OCI-LY1 (cell line): ENCODE results near the gene ADAR.

Experiments used
- H2AFZ ChIP-seq: fragments of 200-600 bp; sonication (generic), shearing (Covaris generic); 2 replicates; pipeline ENCODE4 v1.6.0; 2014; ENCODE audit warnings: antibody characterized with exemption, mild to moderate bottlenecking, low read length
- H3F3A ChIP-seq: fragments of 200-600 bp; sonication (generic), shearing (Covaris generic); 2 replicates; pipeline ENCODE4 v1.6.0; 2014; ENCODE audit warnings: mild to moderate bottlenecking, antibody characterized with exemption, low read length, moderate library complexity; ENCODE audit not compliant: insufficient read depth
- H3K27ac ChIP-seq: fragments of 200-600 bp; sonication (generic); 2 replicates; pipeline ENCODE4 v1.5.1; 2014; ENCODE audit warnings: low read length, mixed run types, mild to moderate bottlenecking, low read depth; ENCODE audit not compliant: poor library complexity, severe bottlenecking
- H3K27me3 ChIP-seq: fragments of 200-600 bp; sonication (generic); 2 replicates; pipeline ENCODE4 v1.6.0; 2014; ENCODE audit warnings: antibody characterized with exemption, mild to moderate bottlenecking, low read length, moderate library complexity; ENCODE audit not compliant: insufficient read depth
- H3K36me3 ChIP-seq: fragments of 200-600 bp; sonication (generic); 2 replicates; pipeline ENCODE4 v1.6.1; 2014; ENCODE audit warnings: mild to moderate bottlenecking, antibody characterized with exemption, low read length, moderate library complexity, mixed read lengths; ENCODE audit not compliant: insufficient read depth
- H3K4me1 ChIP-seq: fragments of 200-600 bp; sonication (generic); 2 replicates; pipeline ENCODE4 v1.5.1; 2014; ENCODE audit warnings: mild to moderate bottlenecking, low read length, moderate library complexity; ENCODE audit not compliant: insufficient read depth, severe bottlenecking
- H3K4me2 ChIP-seq: fragments of 200-600 bp; sonication (generic), shearing (Covaris generic); 2 replicates; pipeline ENCODE4 v1.6.1; 2014; ENCODE audit warnings: low read length
- H3K4me3 ChIP-seq: fragments of 200-600 bp; sonication (generic); 2 replicates; pipeline ENCODE4 v1.5.1; 2014; ENCODE audit warnings: low read length, low read depth, mild to moderate bottlenecking, mixed read lengths; ENCODE audit not compliant: poor library complexity, severe bottlenecking
- H3K79me2 ChIP-seq: fragments of 200-600 bp; shearing (Covaris generic); 2 replicates; pipeline ENCODE4 v1.6.1; 2016; ENCODE audit warnings: mixed run types, low read length, mixed read lengths; ENCODE audit not compliant: insufficient read depth
- H3K9ac ChIP-seq: fragments of 200-600 bp; sonication (generic), shearing (Covaris generic); 2 replicates; pipeline ENCODE4 v1.6.1; 2014; ENCODE audit warnings: mild to moderate bottlenecking, low read length, mixed read lengths
- H3K9me2 ChIP-seq: fragments of 200-600 bp; sonication (generic), shearing (Covaris generic); 2 replicates; pipeline ENCODE4 v1.6.1; 2014; ENCODE audit warnings: low read depth, mild to moderate bottlenecking, low read length, mixed read lengths
- H3K9me3 ChIP-seq: fragments of 200-600 bp; shearing (Covaris generic); 2 replicates; pipeline ENCODE4 v1.6.1; 2014; ENCODE audit warnings: low read length, mixed read lengths
- H4K20me1 ChIP-seq: fragments of 200-600 bp; sonication (generic), shearing (Covaris generic); 2 replicates; pipeline ENCODE4 v1.6.0; 2016; ENCODE audit warnings: mild to moderate bottlenecking, low read length; ENCODE audit not compliant: insufficient read depth
- CTCF ChIP-seq: fragments of 200-600 bp; sonication (generic), shearing (Covaris generic); IDR thresholded peaks from 2 replicates; pipeline ENCODE4 v1.5.1; 2017; ENCODE audit warnings: mild to moderate bottlenecking, antibody characterized with exemption, low read length, moderate library complexity, mixed read lengths
- EZH2 ChIP-seq: fragments of 200-600 bp; sonication (generic), shearing (Covaris generic); IDR thresholded peaks from 2 replicates; pipeline ENCODE4 v1.8.0; 2017; ENCODE audit warnings: borderline replicate concordance, mixed run types, mild to moderate bottlenecking, antibody characterized with exemption, low read length, moderate library complexity, mixed read lengths

ADAR gene

GRCh38 chr1:154624746-154625643 lies 17.0 kb upstream of the ADAR start:
- H3K9ac ChIP-seq: no peak overlapping the region

GRCh38 chr1:154623358-154623757 lies 15.4 kb upstream of the ADAR start:
- H3K4me2 ChIP-seq: no peak overlapping the region
- no peak for TF ChIP-seq CTCF
- no peak for TF ChIP-seq EZH2
- no peaks in the 10 kb centered on the region for H3F3A ChIP-seq
- H3K9me3 ChIP-seq: no peaks in the 10 kb centered on the region
- no peaks in the 10 kb centered on the region for H3K27me3 ChIP-seq
- no peak overlapping the region for H3K4me3 ChIP-seq
- no peaks in the 10 kb centered on the region for H3K9me2 ChIP-seq
- no peaks in the 10 kb centered on the region for H4K20me1 ChIP-seq
- peaks cover 29% of the 10 kb centered on the region; the same call in 1 of the 2 replicates for H3K36me3 ChIP-seq
- peaks cover 25% of the 10 kb centered on the region for H3K4me1 ChIP-seq
- no peak overlapping the region for H3K9ac ChIP-seq
- H2AFZ ChIP-seq: no peak overlapping the region
- no peak overlapping the region for H3K27ac ChIP-seq
- peaks cover 73% of the 10 kb centered on the region for H3K79me2 ChIP-seq

More at GRCh38 chr1:154624746-154625643, 17.0 kb upstream of the ADAR start:
- Histone ChIP-seq H3K79me2 (peaks cover 70% of the 10 kb centered on the region), H4K20me1 (no peaks in the 10 kb centered on the region), H3K9me2 (no peaks in the 10 kb centered on the region), H3K4me2 (no peak overlapping the region), H3K4me1 (peaks cover 20% of the 10 kb centered on the region), H3K27ac (no peak overlapping the region), H3K27me3 (no peaks in the 10 kb centered on the region; the same call in 1 of the 2 replicates), H3K36me3 (peaks cover 29% of the 10 kb centered on the region), H3K9me3 (no peaks in the 10 kb centered on the region), H2AFZ (no peak overlapping the region), H3F3A (no peaks in the 10 kb centered on the region), H3K4me3 (no peak overlapping the region)
- TF ChIP-seq EZH2 (no peak), CTCF (no peak)

- no peak overlapping the region for H3K27ac ChIP-seq
- no peaks in the 10 kb centered on the region for H3K27me3 ChIP-seq
- no peaks in the 10 kb centered on the region for H3F3A ChIP-seq
- H3K4me1 ChIP-seq: peaks cover 20% of the 10 kb centered on the region
- TF ChIP-seq CTCF: no peak
- no peak for TF ChIP-seq EZH2
- H3K9me2 ChIP-seq: no peaks in the 10 kb centered on the region
- peaks cover 76% of the 10 kb centered on the region for H3K79me2 ChIP-seq
- H3K9ac ChIP-seq: no peak overlapping the region
- no peaks in the 10 kb centered on the region for H3K9me3 ChIP-seq
- H3K4me2 ChIP-seq: no peak overlapping the region
- H4K20me1 ChIP-seq: no peaks in the 10 kb centered on the region
- H3K4me3 ChIP-seq: no peak overlapping the region
- H2AFZ ChIP-seq: no peak overlapping the region
- peaks cover 29% of the 10 kb centered on the region; the same call in 1 of the 2 replicates for H3K36me3 ChIP-seq
These were observed 14.6 kb upstream of the ADAR start for GRCh38 chr1:154622503-154623039.
